NB4 (cell line): Measurements from ENCODE around the gene EEPD1.

Experiments
- DNase-seq: peaks from one replicate; pipeline ENCODE4 v3.0.0; 2010; ENCODE audit warnings: low read depth
- H3K4me3 ChIP-seq: one replicate; pipeline ENCODE4 v1.5.1; 2011; ENCODE audit warnings: mild to moderate bottlenecking, low read depth, low read length, moderate library complexity
- CTCF ChIP-seq: IDR thresholded peaks from one replicate; pipeline ENCODE4 v1.5.1; 2012; ENCODE audit warnings: low read depth, low read length
- MAX ChIP-seq: IDR thresholded peaks from 2 replicates; pipeline ENCODE4 v1.6.1; 2011; ENCODE audit warnings: low read depth, low read length
- MYC ChIP-seq: IDR thresholded peaks from 2 replicates; pipeline ENCODE4 v1.6.1; 2011; ENCODE audit warnings: low read depth, low read length
- POLR2A ChIP-seq: IDR thresholded peaks from 2 replicates; pipeline ENCODE4 v1.6.1; 2011; ENCODE audit warnings: mild to moderate bottlenecking; ENCODE audit not compliant: insufficient read length; ENCODE audit errors: extremely low read depth

The EEPD1 gene

DNA sequence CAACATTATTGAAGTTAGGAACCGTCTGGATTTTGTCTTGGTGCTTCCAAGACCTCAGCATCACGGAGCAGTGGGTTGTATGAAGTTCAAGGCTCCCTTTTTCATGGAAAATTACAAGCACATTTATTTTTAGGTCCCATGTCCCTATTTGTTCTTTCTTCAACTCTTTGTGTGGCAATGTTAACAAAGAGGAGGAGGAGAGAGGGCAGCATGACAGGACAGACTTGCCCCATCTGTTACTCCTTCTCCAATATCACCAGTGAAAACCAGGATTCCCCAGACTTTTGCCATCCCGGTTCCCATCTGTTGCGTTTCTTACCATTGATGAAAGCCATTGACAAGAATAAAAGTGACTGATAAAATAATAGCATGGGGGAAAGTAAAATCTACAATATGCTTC lies 28.6 kb downstream of the EEPD1 start:
- TF ChIP-seq MYC (no peak), POLR2A (no peak), MAX (no peak), CTCF (no peak)
- DNase-seq: no peak
- no peak overlapping the region for H3K4me3 ChIP-seq

DNA sequence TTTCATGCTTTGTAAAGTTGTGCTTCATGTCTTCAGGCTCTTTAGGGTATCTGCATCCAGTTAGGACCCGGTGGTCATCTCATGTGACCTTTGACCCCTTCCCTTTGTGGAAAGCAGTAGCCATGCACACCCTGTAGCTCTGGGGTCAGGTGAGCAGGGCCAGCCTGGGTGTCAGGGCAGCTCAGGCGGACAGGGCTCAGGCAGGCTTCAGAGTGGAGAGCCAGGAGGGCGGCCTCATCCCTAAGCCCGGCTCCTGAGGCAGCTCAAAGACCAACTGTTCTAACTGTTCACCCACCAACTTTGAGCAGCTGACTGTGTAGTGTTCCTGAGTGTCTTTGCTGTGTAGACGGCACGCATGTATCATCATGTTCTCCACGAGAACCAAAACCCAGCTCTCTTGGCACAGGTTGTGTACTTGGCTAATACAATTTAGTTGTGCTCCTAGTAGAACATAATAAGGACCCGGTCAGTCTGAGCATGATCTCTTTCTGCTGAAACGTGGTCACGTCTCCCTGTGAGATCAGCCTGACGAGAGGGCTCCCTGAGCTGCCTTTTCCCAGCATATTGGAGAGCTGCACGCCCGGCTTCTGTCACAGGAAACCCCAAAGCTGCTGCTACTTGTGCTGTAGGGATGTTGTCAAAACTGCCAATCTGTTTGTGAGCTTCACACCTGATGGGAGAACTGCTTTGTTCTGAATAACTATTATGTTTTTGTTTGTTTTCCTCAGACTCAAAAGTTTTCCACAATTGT lies 30.0 kb downstream of the EEPD1 start:
- DNase-seq: no peak
- TF ChIP-seq CTCF (no peak), MYC (no peak), MAX (no peak)
- H3K4me3 ChIP-seq: no peak overlapping the region

GRCh38 chr7:36185092-36185491 lies 32.0 kb downstream of the EEPD1 start:
- no peak for TF ChIP-seq CTCF
- no peak for TF ChIP-seq MYC
- TF ChIP-seq MAX: no peak
- DNase-seq: no peak

GRCh38 chr7:36185756-36186155 lies 32.7 kb downstream of the EEPD1 start:
- DNase-seq: no peak

More at GRCh38 chr7:36185092-36185491, 32.0 kb downstream of the EEPD1 start:
- no peak overlapping the region for H3K4me3 ChIP-seq

GRCh38 chr7:36186359-36187121 lies 33.5 kb downstream of the EEPD1 start:
- no peak for TF ChIP-seq MAX
- TF ChIP-seq POLR2A: no peak
- no peak for TF ChIP-seq CTCF
- no peak for TF ChIP-seq MYC
- DNase-seq: no peak
- no peak overlapping the region for H3K4me3 ChIP-seq

More at GRCh38 chr7:36185756-36186155, 32.7 kb downstream of the EEPD1 start:
- no peak overlapping the region for H3K4me3 ChIP-seq
- TF ChIP-seq CTCF (no peak), MYC (no peak), POLR2A (no peak), MAX (no peak)
